SK-N-SH treated with all-trans-retinoic acid at 6 μM for 48 hours (cell line): ENCODE measurements around the gene MMP25.

Experiments
- ATAC-seq: fragments of 200-7000 bp; cut with Tn5 transposase; 3 replicates; pipeline ENCODE4 v1.9.1; 2020; ENCODE audit warnings: mild to moderate bottlenecking, moderate library complexity
- BACH2 ChIP-seq: fragments of 250-450 bp; sonication (Bioruptor Pico); IDR thresholded peaks from 2 replicates; pipeline ENCODE4 v1.9.0; 2021; ENCODE audit warnings: mild to moderate bottlenecking, borderline replicate concordance
- CREB5 ChIP-seq: fragments of 250-450 bp; sonication (Bioruptor Pico); IDR thresholded peaks from 2 replicates; pipeline ENCODE4 v1.5.1; 2020; ENCODE audit warnings: low read depth, mild to moderate bottlenecking, moderate library complexity
- CSDC2 ChIP-seq: fragments of 250-450 bp; sonication (Bioruptor Pico); IDR thresholded peaks from 2 replicates; pipeline ENCODE4 v1.5.0; 2020; ENCODE audit warnings: mild to moderate bottlenecking, moderate library complexity
- CSRNP3 ChIP-seq: fragments of 250-450 bp; sonication (Bioruptor Pico); IDR thresholded peaks from 2 replicates; pipeline ENCODE4 v1.5.1; 2021; ENCODE audit warnings: mild to moderate bottlenecking, moderate library complexity
- ESRRG ChIP-seq: fragments of 250-450 bp; sonication (Bioruptor Pico); IDR thresholded peaks from 2 replicates; pipeline ENCODE4 v1.6.1; 2021; ENCODE audit warnings: mild to moderate bottlenecking
- GLIS3 ChIP-seq: fragments of 250-450 bp; sonication (Bioruptor Pico); IDR thresholded peaks from 2 replicates; pipeline ENCODE4 v1.5.0; 2020; ENCODE audit warnings: mild to moderate bottlenecking, moderate library complexity
- ISL1 ChIP-seq: fragments of 250-450 bp; sonication (Bioruptor Pico); IDR thresholded peaks from 2 replicates; pipeline ENCODE4 v2.1.2; 2022; ENCODE audit warnings: mild to moderate bottlenecking, moderate library complexity
- OSR1 ChIP-seq: fragments of 250-450 bp; sonication (Bioruptor Pico); IDR thresholded peaks from 2 replicates; pipeline ENCODE4 v1.8.0; 2022; ENCODE audit warnings: moderate library complexity, mild to moderate bottlenecking, inconsistent platforms
- PATZ1 ChIP-seq: fragments of 250-450 bp; sonication (Bioruptor Pico); IDR thresholded peaks from 2 replicates; pipeline ENCODE4 v1.8.0; 2020; ENCODE audit warnings: mild to moderate bottlenecking, moderate library complexity, borderline replicate concordance
- POU6F1 ChIP-seq: fragments of 250-450 bp; sonication (Bioruptor Pico); IDR thresholded peaks from 2 replicates; pipeline ENCODE4 v1.8.0; 2021; ENCODE audit warnings: low read depth, mild to moderate bottlenecking, moderate library complexity, borderline replicate concordance
- PPARA ChIP-seq: fragments of 250-450 bp; sonication (Bioruptor Pico); IDR thresholded peaks from 2 replicates; pipeline ENCODE4 v1.5.0; 2020; ENCODE audit warnings: mild to moderate bottlenecking, borderline replicate concordance
- TCF4 ChIP-seq: fragments of 250-450 bp; sonication (Bioruptor Pico); IDR thresholded peaks from 2 replicates; pipeline ENCODE4 v1.8.0; 2021; ENCODE audit warnings: mild to moderate bottlenecking, moderate library complexity, borderline replicate concordance
- TOX ChIP-seq: fragments of 250-450 bp; sonication (Bioruptor Pico); IDR thresholded peaks from 2 replicates; pipeline ENCODE4 v1.8.0; 2021; ENCODE audit warnings: mild to moderate bottlenecking, moderate library complexity, borderline replicate concordance
- TSHZ2 ChIP-seq: fragments of 250-450 bp; sonication (Bioruptor Pico); IDR thresholded peaks from 2 replicates; pipeline ENCODE4 v1.5.0; 2020; ENCODE audit warnings: mild to moderate bottlenecking, moderate library complexity
- ZC3H10 ChIP-seq: fragments of 250-450 bp; sonication (Bioruptor Pico); IDR thresholded peaks from 2 replicates; pipeline ENCODE4 v1.5.1; 2021; ENCODE audit warnings: mild to moderate bottlenecking, moderate library complexity
- ZFP3 ChIP-seq: fragments of 250-450 bp; sonication (Bioruptor Pico); IDR thresholded peaks from 2 replicates; pipeline ENCODE4 v1.5.0; 2020; ENCODE audit warnings: mild to moderate bottlenecking, moderate library complexity
- ZFP30 ChIP-seq: fragments of 450-650 bp; formaldehyde crosslinking; IDR thresholded peaks from 2 replicates; pipeline ENCODE4 v1.5.0; 2022; ENCODE audit warnings: mild to moderate bottlenecking, moderate library complexity
- ZNF565 ChIP-seq: fragments of 450-650 bp; formaldehyde crosslinking; conservative IDR thresholded peaks from 2 replicates; pipeline ENCODE4 v1.5.0; 2020; ENCODE audit warnings: low read depth, mild to moderate bottlenecking, moderate library complexity
- ZNF70 ChIP-seq: fragments of 450-650 bp; formaldehyde crosslinking; IDR thresholded peaks from 2 replicates; pipeline ENCODE4 v1.5.0; 2020; ENCODE audit warnings: mild to moderate bottlenecking, moderate library complexity
- ZNF8 ChIP-seq: fragments of 450-650 bp; formaldehyde crosslinking; IDR thresholded peaks from 2 replicates; pipeline ENCODE4 v1.5.0; 2020; ENCODE audit warnings: mild to moderate bottlenecking, moderate library complexity

MMP25 gene

DNA sequence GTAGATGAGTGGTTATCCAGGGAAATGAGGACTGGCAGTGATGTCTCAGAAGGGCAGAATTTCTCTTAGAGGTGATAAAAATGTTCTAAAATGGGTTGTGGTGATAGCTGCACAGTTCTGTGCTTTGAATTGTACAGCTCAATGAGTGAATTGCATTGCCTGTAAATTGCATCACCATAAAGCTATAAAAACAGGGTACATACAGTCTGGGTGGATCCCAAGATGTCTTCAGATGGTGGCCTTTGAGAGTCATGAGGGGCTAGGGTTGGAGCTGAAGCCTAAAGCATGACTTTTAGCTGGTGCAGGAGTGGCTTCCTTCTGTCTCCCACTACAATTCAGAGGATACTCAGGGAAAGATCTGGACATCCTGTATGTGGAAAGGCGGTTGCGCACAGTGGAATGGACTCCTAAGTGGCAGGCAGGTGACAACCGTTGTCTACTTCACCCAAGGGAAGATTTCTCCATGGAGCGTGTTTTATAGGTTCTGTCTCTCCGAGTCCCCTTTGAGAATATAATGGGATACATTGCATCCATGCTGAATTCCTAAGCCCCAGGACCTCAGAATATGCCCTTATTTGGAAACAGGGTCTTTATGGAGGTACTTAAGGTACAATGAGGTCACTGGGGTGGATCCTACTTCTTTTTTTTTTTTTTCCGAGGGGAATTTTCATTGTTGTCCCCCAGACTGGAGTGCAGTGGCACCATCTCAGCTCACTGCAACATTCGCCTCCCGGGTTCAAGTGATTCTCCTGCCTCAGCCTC is 17.4 kb downstream of the MMP25 start:
- no peak for ATAC-seq
- TF ChIP-seq CSRNP3 (CRISPR knock-in tag): no peak
- TF ChIP-seq CREB5: no peak
- TF ChIP-seq BACH2 (CRISPR knock-in tag): no peak

GRCh38 chr16:3065069-3065741 is 18.8 kb downstream of the MMP25 start, which contains the start of gene IL32:
TSS of gene IL32 (plus strand) at chr16:3065640. CDS start at chr16:3065812, 172 bp downstream.
- ATAC-seq: peak; percentile 69
- no peak for TF ChIP-seq TCF4 (CRISPR knock-in tag)
- TF ChIP-seq GLIS3: no peak
- no peak for TF ChIP-seq PPARA
- TF ChIP-seq ZFP30 (CRISPR knock-in tag): no peak
- no peak for TF ChIP-seq CSRNP3 (CRISPR knock-in tag)
- no peak for TF ChIP-seq ZFP3
- TF ChIP-seq BACH2 (CRISPR knock-in tag): no peak
- TF ChIP-seq PATZ1: no peak
- TF ChIP-seq ISL1 (CRISPR knock-in tag): no peak
- no peak for TF ChIP-seq TOX (CRISPR knock-in tag)
- no peak for TF ChIP-seq ZNF565
- TF ChIP-seq OSR1 (CRISPR knock-in tag): no peak
- no peak for TF ChIP-seq POU6F1 (CRISPR knock-in tag)
- no peak for TF ChIP-seq ZNF8 (CRISPR knock-in tag)
- TF ChIP-seq TSHZ2 (CRISPR knock-in tag): no peak
- TF ChIP-seq ZC3H10 (CRISPR knock-in tag): no peak
- TF ChIP-seq CREB5: no peak
- TF ChIP-seq ESRRG (CRISPR knock-in tag): no peak
- TF ChIP-seq ZNF70 (CRISPR knock-in tag): no peak
- no peak for TF ChIP-seq CSDC2 (CRISPR knock-in tag)
